ENCODE results near the gene CBLN3. TPM values are rescaled to one million over a fixed set of nuclear protein-coding genes. Genes with fewer than 3 reads are reported as not detected.

Gene CBLN3
- 1.3 and 5.0 TPM in 2 replicates for total RNA-seq

DNA sequence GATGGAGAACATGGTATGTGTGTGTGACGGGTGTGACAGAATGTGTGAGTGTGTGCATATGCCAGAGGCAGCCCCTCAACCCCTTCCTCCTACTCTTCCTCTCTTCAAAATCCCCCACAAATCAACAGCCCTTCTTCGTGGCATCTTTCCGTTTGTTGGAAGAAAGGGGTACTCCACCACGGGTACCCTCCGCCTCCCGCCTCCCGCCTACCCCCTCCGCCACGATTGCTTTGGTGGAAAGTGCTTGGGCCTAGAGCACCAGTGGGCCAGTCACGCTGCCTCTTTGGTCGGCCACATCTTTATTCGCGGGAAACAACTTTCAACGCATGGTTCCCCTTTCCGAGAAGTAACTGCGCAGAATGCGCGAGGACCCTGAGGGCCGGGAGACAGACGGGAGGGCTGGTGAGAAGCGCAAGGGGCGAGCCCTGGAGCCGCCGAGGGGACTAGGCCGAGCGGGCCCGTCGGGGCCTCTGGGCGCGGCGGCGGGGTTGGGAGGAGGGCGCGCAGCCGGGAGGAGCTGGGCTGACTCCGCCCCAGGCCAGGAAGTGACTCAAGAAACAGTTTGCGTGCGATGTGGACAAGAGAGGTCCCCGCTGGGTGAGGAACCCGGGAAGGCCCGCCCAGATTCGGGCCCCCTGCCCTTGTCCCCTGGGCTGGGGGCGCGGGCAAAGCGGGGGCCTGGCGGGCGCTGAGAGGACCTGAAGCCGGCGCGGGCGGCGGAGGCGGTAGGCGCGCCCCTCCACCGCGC, at the start of gene CBLN3, which contains the start of gene KHNYN:
CBLN3 (minus strand) TSS at position 274 of the 748 bp plus-strand sequence. CDS start 614 bp downstream, outside the sequence.
KHNYN (plus strand) TSS at position 560 of the 748 bp plus-strand sequence. CDS start 777 bp downstream, outside the sequence.

DNA sequence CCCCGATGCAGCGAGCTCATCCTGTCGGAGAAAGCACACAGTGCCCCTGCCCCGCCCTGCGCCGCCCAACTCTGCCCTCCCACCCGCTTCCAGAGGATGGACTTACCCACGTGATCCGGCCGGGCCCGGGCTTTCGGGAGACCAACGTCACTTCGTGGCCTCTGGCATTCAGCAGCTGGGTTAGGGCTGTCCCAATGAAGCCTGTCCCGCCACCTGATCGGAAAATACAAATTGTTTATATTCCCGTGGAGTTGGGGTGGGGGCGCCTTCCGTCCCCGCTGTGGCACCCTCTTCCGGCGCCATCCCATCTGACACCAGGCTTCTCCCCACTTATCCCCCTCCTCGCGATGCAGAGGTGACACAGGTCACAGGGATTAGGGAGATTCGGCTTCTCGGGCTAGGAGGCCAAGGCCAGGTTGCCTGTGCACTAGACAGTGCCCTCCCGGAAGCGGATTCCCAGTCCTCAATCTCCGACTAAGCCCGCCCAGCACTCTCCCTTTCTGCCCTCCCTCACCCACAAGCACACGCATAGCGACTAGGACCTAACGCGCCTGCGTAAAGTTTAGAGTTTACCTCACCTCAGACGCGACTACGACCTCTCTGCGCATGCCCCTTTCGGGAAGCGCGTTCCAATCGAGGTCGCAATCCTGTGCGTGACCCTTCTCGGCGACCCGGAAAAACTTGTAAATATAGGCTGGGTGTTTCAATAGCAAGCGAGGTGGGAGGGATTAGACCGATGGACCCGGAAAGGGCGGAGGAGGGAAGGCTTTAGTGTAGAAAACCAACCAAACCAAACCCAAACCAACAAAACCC, 13.0 kb upstream of the CBLN3 start, which contains the start of gene SDR39U1:
SDR39U1 (minus strand) TSS at position 537 of the 813 bp plus-strand sequence; CDS start at position 530, 7 bp downstream.

DNA sequence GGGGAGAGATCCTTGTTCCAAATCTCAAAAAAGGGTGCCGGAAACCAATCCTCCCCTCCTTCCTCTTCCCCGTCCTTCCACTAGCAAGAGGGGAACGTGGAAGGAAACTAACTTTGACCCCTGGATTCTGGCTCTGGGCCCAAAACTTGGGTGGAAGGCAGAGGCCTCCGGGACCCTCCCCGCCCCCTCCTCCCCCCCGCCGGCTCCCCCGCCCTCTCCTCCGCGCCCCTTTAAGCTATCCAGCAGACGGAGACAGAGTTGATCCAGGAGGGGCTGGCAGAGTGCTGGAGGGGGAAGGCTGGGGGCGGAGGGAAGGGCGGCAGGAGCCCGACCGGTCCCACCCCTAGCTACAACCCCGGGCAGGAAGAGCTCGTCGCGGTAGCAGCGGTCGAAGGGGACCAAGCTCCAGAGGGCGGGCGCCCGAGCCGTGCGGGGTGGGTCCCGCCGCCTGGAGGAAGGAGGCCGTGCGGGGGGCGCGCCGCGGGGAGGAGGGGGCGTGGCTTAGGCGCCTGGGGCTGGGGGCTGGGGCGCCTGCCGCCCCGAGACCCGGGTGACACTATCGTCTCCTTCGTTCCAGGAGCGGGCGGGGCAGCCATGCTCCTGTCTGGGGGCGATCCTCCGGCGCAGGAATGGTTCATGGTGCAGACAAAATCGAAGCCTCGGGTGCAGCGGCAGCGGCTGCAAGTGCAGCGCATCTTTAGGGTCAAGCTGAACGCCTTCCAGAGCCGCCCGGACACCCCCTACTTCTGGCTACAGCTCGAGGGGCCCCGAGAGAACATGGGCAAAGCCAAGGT, 30.6 kb downstream of the CBLN3 start, which contains the start of gene NYNRIN:
NYNRIN (plus strand) TSS at position 351 of the 794 bp plus-strand sequence; CDS start at position 595, 244 bp downstream.

Other genes with a start within 250 kb of the CBLN3 start
- 45.1 and 87.8 TPM in 2 replicates for gene IPO4, start 240.9 kb downstream of the CBLN3 start, total RNA-seq
- gene TM9SF1, start 234.2 kb downstream of the CBLN3 start, total RNA-seq, result 89.9 and 103 TPM in 2 replicates
- 0.14 and 0.22 TPM in 2 replicates for gene TSSK4, start 224.0 kb downstream of the CBLN3 start, total RNA-seq
- 21.9 and 50.8 TPM in 2 replicates for gene CHMP4A, start 216.2 kb downstream of the CBLN3 start, total RNA-seq
- gene MDP1, start 213.6 kb downstream of the CBLN3 start, total RNA-seq, result 9.9 and 11.6 TPM in 2 replicates
- gene NEDD8, start 197.3 kb downstream of the CBLN3 start, total RNA-seq, result 86.8 and 89.3 TPM in 2 replicates
- 78.6 and 87.8 TPM in 2 replicates for gene GMPR2, start 196.7 kb downstream of the CBLN3 start, total RNA-seq
- 46.6 and 73.7 TPM in 2 replicates for gene TINF2, start 187.0 kb downstream of the CBLN3 start, total RNA-seq
- gene TGM1, start 166.5 kb downstream of the CBLN3 start, total RNA-seq, result 1.5 and 3.4 TPM in 2 replicates
- gene RABGGTA, start 158.1 kb downstream of the CBLN3 start, total RNA-seq, result 37.9 and 45.2 TPM in 2 replicates
- 12.7 and 23.0 TPM in 2 replicates for gene DHRS1, start 129.9 kb downstream of the CBLN3 start, total RNA-seq
- 15.5 and 39.7 TPM in 2 replicates for gene NOP9, start 129.8 kb downstream of the CBLN3 start, total RNA-seq
- gene CIDEB, start 121.7 kb downstream of the CBLN3 start, total RNA-seq, result 0.22 and 1.0 TPM in 2 replicates
- gene LTB4R2, start 119.5 kb downstream of the CBLN3 start, total RNA-seq, result 5.6 and 7.7 TPM in 2 replicates
- gene LTB4R, start 118.2 kb downstream of the CBLN3 start, total RNA-seq, result 0.88 and 1.0 TPM in 2 replicates
- 0.66 and 3.1 TPM in 2 replicates for gene ADCY4, start 94.6 kb downstream of the CBLN3 start, total RNA-seq
- not detected in 2 replicates for gene RIPK3, start 89.7 kb downstream of the CBLN3 start, total RNA-seq
- gene NFATC4, start 61.5 kb downstream of the CBLN3 start, total RNA-seq, result 35.7 and 57.7 TPM in 2 replicates
- gene NYNRIN, start 30.7 kb downstream of the CBLN3 start, total RNA-seq, result 1.6 and 4.2 TPM in 2 replicates
- 68.7 and 71.7 TPM in 2 replicates for gene KHNYN, start 286 bp upstream of the CBLN3 start, total RNA-seq
- gene SDR39U1, start 13.1 kb upstream of the CBLN3 start, total RNA-seq, result 14.5 and 19.7 TPM in 2 replicates
- gene CMA1, start 78.6 kb upstream of the CBLN3 start, total RNA-seq, result not detected in 2 replicates
- not detected in 2 replicates for gene CTSG, start 146.6 kb upstream of the CBLN3 start, total RNA-seq
- gene GZMH, start 180.0 kb upstream of the CBLN3 start, total RNA-seq, result not detected in 2 replicates
- gene GZMB, start 204.5 kb upstream of the CBLN3 start, total RNA-seq, result not detected in 2 replicates